Measurements from ENCODE around the gene SEMA4A.

DNA sequence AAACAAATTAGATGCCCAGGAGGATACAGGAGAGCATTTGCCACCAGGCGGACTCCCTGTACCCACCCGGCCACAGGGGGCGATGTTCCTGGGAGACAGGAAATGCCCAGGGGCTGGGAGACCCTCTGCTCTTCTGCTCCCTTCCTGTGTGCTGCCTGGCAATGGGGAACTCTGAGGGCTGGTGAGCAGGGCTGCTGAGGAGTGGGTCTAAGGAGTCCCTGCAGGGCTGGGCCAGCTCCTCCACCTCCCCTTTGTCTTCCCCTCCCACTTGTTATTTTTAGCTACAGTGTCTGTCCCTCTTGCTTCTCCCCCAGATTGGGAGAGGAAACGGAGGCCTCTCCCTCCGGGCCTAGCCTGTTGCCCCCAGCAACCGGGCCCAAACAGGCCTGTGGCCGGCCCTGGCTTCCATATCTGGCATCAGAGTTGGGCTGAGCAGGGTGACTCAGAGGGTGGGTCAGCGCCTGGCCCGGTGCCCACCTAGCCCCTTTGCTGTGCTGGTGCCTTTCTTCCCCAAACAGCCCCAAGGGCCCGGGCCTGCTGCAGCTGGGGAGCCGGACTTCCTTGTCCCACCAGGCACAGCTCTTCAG, 27.2 kb upstream of the SEMA4A start:
- TF ChIP-seq CTCF (IDR thresholded peaks at IDR 0.05; ENCODE audit: insufficient read depth, low read depth, low read length) (peak; percentile 33), EZH2 (IDR thresholded peaks at IDR 0.05; ENCODE audit: insufficient read depth, low read length) (no peak)

All from astrocyte (in vitro differentiated cells and primary cell).